Endothelial cell of umbilical vein (primary cell): Measurements from ENCODE around the gene EZH1.

ENCODE experiments used
- CTCF ChIP-seq, 2 donors: IDR thresholded peaks; 1 replicate in 1 of 2; 2 replicates in 1 of 2; pipeline ENCODE4 v1.5.1; 2011; ENCODE audit warnings: low read length in 2 of 2, mild to moderate bottlenecking in 2 of 2, moderate library complexity in 2 of 2, control low read depth in 1 of 2, inconsistent platforms in 1 of 2, low read depth in 1 of 2; ENCODE audit not compliant: insufficient read depth in 1 of 2; ENCODE audit errors: extremely low read depth in 1 of 2
- JUN ChIP-seq: IDR thresholded peaks from 2 replicates; pipeline ENCODE4 v1.6.1; 2011; ENCODE audit warnings: borderline replicate concordance, low read depth; ENCODE audit not compliant: insufficient read length, insufficient read depth
- MAX ChIP-seq: IDR thresholded peaks from 2 replicates; pipeline ENCODE4 v1.6.1; 2011; ENCODE audit not compliant: insufficient read depth, insufficient read length
- MYC ChIP-seq: IDR thresholded peaks from one replicate; pipeline ENCODE4 v1.6.1; 2011; ENCODE audit warnings: mild to moderate bottlenecking, low read depth, low read length
- POLR2A ChIP-seq: IDR thresholded peaks from 2 replicates; pipeline ENCODE4 v1.6.1; 2012; ENCODE audit warnings: low read depth, mild to moderate bottlenecking, control low read depth, low read length

GRCh38 chr17:42681976-42682721 lies 62.7 kb downstream of the EZH1 start, which contains the start of gene CNTNAP1:
- no peak for TF ChIP-seq CTCF (IDR thresholded peaks at IDR 0.05; ENCODE audit: extremely low read depth in 1 of 2, insufficient read depth in 1 of 2, low read depth in 1 of 2, low read length in 2 of 2)
- TF ChIP-seq POLR2A, result peak; percentile 29
- TF ChIP-seq MAX, result no peak
- no peak for TF ChIP-seq JUN
- TF ChIP-seq MYC, result no peak
